HG03378 (cell line): Measurements from ENCODE around the gene MT1E.
"Not testable (repeated sequence)": the region's sequence is repeated elsewhere in the genome, so short reads cannot be mapped to it uniquely, and the experiment has no call there.

Source experiments
- ATAC-seq: cut with Tn5 transposase; IDR thresholded peaks from one replicate; pipeline ENCODE4 v1.9.1; 2021; ENCODE audit warnings: mild to moderate bottlenecking, moderate library complexity; ENCODE audit not compliant: unreplicated experiment

MT1E gene

GRCh38 chr16:56625140-56625942 lies at the start of gene MT1E:
MT1E (plus strand) TSS chr16:56625781; CDS start chr16:56625852, 71 bp downstream.
- no peak for ATAC-seq

GRCh38 chr16:56576585-56577299 lies 48.8 kb upstream of the MT1E start:
- peak; percentile 77 for ATAC-seq

- ATAC-seq: no peak
Measured at GRCh38 chr16:56577300-56577625, 48.3 kb upstream of the MT1E start.

- no peak for ATAC-seq
Measured at GRCh38 chr16:56580391-56581048, 45.1 kb upstream of the MT1E start.

GRCh38 chr16:56582911-56583310 lies 42.7 kb upstream of the MT1E start:
- not testable (repeated sequence) for ATAC-seq

GRCh38 chr16:56583351-56584168 lies 42.0 kb upstream of the MT1E start:
- no peak for ATAC-seq

- no peak for ATAC-seq
Measured at GRCh38 chr16:56584276-56584675, 41.3 kb upstream of the MT1E start.

- ATAC-seq: no peak
Measured at GRCh38 chr16:56588781-56589140, 36.8 kb upstream of the MT1E start.

- ATAC-seq: no peak
Measured at GRCh38 chr16:56589141-56590039, 36.2 kb upstream of the MT1E start, which contains the start of gene MT3. MT3 (plus strand) TSS chr16:56589528; CDS start chr16:56589591, 63 bp downstream.

- no peak for ATAC-seq
Measured at GRCh38 chr16:56591377-56592060, 34.1 kb upstream of the MT1E start.

- ATAC-seq: no peak
Measured at GRCh38 chr16:56593573-56594291, 31.8 kb upstream of the MT1E start.

- ATAC-seq: no peak
Measured at GRCh38 chr16:56594292-56594619, 31.3 kb upstream of the MT1E start.

- ATAC-seq: no peak
Measured at GRCh38 chr16:56600398-56600999, 25.1 kb upstream of the MT1E start.

- ATAC-seq: no peak
Measured at GRCh38 chr16:56601325-56601724, 24.3 kb upstream of the MT1E start.

- no peak for ATAC-seq
Measured at GRCh38 chr16:56603589-56603988, 22.0 kb upstream of the MT1E start.

GRCh38 chr16:56604966-56605365 lies 20.6 kb upstream of the MT1E start:
- no peak for ATAC-seq

GRCh38 chr16:56605475-56605874 lies 20.1 kb upstream of the MT1E start:
- no peak for ATAC-seq

- ATAC-seq: no peak
Measured at GRCh38 chr16:56606071-56606475, 19.5 kb upstream of the MT1E start.
